Measurements from ENCODE around the gene SCAI. TPM values are rescaled to one million over a fixed set of nuclear protein-coding genes. Genes with fewer than 3 reads are reported as not detected.

Gene SCAI
- total RNA-seq, 4 donors from 2014 or later, result 6.0 to 19.4 (median 10.1) TPM

DNA sequence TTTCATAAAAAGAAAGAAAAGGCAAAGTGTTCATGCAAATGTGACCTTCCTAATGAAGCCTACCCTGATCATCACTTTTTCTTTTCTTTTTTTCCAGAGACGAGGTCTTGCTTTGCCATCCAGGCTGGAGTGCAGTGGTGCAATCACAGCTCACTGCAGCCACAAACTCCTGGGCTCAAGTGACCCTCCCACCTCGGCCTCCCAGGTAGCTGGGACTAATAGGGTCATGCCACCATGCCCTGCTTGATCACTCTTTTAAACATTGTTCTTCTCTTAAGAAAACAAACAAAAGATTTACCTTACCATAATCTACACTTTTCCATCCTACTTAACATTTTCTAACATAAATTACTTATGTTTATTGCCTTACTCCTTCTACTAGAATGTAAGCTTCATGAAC is 193.9 kb downstream of the SCAI start:
- TF ChIP-seq, protein P1, sequence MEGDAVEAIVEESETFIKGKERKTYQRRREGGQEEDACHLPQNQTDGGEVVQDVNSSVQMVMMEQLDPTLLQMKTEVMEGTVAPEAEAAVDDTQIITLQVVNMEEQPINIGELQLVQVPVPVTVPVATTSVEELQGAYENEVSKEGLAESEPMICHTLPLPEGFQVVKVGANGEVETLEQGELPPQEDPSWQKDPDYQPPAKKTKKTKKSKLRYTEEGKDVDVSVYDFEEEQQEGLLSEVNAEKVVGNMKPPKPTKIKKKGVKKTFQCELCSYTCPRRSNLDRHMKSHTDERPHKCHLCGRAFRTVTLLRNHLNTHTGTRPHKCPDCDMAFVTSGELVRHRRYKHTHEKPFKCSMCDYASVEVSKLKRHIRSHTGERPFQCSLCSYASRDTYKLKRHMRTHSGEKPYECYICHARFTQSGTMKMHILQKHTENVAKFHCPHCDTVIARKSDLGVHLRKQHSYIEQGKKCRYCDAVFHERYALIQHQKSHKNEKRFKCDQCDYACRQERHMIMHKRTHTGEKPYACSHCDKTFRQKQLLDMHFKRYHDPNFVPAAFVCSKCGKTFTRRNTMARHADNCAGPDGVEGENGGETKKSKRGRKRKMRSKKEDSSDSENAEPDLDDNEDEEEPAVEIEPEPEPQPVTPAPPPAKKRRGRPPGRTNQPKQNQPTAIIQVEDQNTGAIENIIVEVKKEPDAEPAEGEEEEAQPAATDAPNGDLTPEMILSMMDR (IDR thresholded peaks at IDR 0.05; ENCODE audit: low read depth), result no peak

DNA sequence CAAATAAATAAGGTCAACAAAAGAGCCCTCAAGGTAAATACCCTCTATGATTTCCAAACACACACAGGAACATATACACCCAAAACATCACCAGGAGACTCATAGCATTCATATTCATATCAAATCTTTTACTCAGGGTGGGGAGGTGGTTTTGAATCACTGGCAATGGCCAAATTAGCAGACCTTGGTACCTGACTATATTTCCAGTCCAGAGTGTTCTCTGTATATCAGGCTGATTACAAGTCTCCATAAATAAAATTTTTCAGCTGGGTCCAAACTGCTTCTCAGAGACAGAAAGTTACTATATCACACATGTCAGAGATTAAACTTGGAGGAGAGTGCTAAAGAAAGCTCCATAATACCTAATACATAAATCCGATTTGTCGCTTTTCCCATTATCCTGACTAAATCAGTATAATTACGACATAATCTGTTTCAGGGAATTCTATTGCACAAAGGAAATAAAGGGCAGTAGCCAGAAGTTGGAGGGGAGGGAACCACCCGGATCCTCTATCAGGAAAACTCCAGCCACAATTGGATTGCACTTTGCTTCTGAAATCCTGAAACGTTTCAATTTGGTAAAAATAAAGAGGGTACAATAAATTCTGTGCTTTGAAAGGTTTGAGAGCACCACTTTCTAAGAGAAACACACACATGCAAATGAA is 195.5 kb downstream of the SCAI start:
- TF ChIP-seq, protein P1 (IDR thresholded peaks at IDR 0.05; ENCODE audit: low read depth), result no peak

DNA sequence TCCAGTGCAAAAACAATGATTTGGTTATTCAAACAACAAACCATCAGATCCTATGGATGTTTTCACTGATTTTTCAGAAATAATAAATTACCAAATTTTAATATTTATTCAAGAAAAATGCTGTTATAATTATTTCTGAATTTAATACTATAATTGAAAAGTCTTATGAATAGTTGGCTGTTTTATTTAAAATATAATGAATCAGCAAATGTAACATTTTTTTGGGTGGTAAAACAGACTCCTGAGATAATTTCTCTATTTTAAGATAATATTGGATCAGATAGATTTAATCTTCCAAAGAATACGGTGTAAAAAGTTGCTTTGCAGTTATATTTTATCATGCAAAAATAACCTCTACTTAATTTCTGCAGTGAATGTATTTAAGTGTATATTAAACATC is 197.2 kb downstream of the SCAI start:
- TF ChIP-seq, protein P1 (IDR thresholded peaks at IDR 0.05; ENCODE audit: low read depth), result no peak

GRCh38 chr9:124941679-124942561 is 201.4 kb downstream of the SCAI start:
- TF ChIP-seq, protein P1 (IDR thresholded peaks at IDR 0.05; ENCODE audit: low read depth), result no peak

DNA sequence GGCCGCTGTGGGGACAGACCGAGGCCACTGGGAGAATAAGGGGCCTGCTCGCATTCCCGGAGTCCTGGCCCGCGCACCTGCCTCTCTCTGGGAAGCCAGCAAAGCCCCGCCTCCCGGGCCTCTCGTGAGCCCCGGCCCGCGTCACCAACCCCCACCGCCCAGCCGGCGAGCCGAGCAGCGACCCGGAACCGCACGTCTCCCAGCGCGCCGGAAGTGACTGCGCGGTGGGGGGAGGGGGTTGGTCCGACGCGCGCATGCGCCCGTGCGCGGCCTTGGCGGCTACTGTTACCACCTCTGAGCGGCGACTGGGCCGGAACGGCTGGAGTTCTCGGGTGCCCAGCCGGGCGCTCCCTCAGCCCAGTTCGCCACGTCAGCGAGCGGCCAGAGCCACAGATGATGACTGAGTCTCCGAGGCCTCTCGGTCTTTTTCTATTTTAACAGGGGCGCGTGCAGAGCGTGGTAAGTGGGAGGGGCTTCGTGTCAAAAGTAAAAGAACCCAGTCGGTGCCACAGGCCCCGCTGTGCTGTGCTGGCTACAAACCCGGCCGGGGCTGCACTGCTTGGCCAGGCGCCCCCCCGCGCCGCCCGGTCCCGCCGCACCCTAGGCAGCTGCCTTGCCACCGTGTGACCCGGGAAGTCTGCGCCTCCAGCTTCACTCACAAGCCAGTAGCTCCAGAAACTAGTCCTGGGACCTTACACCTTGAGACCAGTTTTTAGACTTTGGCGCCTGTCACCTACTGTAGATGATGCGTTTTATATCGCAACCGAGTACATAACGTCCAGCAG is 202.2 kb downstream of the SCAI start, which contains the start of gene GOLGA1:
Gene GOLGA1, minus strand, starts transcription at position 190 of the 785 bp plus-strand sequence. CDS start 2,372 bp downstream, outside the sequence.
- TF ChIP-seq, protein P1 (IDR thresholded peaks at IDR 0.05; ENCODE audit: low read depth), result no peak

DNA sequence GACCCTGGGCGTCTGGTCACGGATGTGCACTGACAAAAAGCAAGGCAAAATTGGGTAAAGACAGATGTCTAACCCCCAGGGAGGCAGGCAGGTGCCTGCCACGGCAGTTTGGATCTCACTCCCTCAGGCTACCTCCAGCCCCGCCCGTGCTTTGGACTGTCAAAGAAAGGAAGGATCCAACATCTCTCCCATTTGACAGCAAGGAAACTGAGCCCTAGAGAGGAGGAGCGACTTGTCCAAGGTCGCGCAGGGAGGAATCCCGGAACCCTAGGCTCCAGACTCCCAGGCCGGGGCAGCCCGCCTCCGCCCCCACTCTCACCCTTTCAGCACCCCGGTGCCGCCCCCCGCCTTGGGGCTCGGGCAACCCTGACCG is 202.8 kb downstream of the SCAI start:
- TF ChIP-seq, protein P1 (IDR thresholded peaks at IDR 0.05; ENCODE audit: low read depth), result no peak
